ENCODE results near the gene OSBPL3.

The OSBPL3 gene

DNA sequence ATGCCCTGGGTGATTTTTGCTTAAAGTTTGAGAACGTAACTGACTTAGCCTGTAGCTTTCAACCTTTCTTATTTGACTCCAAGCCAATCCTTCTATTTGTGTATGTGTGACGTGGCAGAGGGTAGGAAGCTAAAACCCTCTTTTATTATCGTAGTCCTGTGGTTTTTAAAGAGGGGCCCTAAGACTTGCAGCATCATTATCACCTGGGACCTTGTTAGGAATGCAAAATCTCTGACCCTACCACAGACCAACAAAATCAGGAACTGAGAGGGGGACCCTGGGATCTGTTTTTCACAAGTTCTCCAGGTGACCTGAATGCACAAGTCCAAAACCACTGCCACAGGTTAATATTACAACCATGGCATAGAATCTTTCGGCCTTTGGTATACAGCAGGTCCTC is 80.1 kb downstream of the OSBPL3 start:
- no peak overlapping the region for H3K4me3 ChIP-seq (replicated peaks; ENCODE audit: low read depth, low read length)
- no peaks in the 10 kb centered on the region for H3K27me3 ChIP-seq (replicated peaks; ENCODE audit: control insufficient read depth, insufficient read depth, low read length)
- H3K36me3 ChIP-seq (ENCODE audit: control insufficient read depth, insufficient read depth, low read length): no peaks in the 10 kb centered on the region
- TF ChIP-seq, protein P1, sequence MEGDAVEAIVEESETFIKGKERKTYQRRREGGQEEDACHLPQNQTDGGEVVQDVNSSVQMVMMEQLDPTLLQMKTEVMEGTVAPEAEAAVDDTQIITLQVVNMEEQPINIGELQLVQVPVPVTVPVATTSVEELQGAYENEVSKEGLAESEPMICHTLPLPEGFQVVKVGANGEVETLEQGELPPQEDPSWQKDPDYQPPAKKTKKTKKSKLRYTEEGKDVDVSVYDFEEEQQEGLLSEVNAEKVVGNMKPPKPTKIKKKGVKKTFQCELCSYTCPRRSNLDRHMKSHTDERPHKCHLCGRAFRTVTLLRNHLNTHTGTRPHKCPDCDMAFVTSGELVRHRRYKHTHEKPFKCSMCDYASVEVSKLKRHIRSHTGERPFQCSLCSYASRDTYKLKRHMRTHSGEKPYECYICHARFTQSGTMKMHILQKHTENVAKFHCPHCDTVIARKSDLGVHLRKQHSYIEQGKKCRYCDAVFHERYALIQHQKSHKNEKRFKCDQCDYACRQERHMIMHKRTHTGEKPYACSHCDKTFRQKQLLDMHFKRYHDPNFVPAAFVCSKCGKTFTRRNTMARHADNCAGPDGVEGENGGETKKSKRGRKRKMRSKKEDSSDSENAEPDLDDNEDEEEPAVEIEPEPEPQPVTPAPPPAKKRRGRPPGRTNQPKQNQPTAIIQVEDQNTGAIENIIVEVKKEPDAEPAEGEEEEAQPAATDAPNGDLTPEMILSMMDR (IDR thresholded peaks at IDR 0.05; ENCODE audit: insufficient read depth, low read length, poor library complexity, severe bottlenecking): no peak
- peak; percentile 60 for DNase-seq (ENCODE audit: extremely low read depth, insufficient read length)

DNA sequence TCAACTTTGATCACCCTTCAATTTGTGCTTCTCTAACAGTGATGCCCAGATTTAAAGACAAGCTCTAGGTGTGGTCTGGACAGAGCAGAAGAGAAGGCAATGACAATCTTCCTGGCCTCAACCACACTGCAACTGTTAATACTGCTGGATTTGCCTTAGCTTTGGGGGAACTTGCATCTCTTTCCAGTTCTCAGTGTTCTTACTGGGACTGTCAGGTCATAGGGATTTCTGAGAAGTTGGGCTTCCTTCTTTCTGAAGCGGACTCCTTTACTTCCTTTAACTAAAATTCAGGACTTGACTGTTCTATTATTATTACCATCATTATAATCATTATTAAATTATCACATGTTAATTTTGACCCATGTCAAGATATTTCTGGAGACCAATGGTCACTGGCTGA is 80.8 kb downstream of the OSBPL3 start:
- DNase-seq (ENCODE audit: extremely low read depth, insufficient read length): no peak
- no peaks in the 10 kb centered on the region for H3K27me3 ChIP-seq (replicated peaks; ENCODE audit: control insufficient read depth, insufficient read depth, low read length)
- no peaks in the 10 kb centered on the region for H3K36me3 ChIP-seq (ENCODE audit: control insufficient read depth, insufficient read depth, low read length)
- TF ChIP-seq, protein P1 (IDR thresholded peaks at IDR 0.05; ENCODE audit: insufficient read depth, low read length, poor library complexity, severe bottlenecking): no peak
- H3K4me3 ChIP-seq (replicated peaks; ENCODE audit: low read depth, low read length): no peak overlapping the region

DNA sequence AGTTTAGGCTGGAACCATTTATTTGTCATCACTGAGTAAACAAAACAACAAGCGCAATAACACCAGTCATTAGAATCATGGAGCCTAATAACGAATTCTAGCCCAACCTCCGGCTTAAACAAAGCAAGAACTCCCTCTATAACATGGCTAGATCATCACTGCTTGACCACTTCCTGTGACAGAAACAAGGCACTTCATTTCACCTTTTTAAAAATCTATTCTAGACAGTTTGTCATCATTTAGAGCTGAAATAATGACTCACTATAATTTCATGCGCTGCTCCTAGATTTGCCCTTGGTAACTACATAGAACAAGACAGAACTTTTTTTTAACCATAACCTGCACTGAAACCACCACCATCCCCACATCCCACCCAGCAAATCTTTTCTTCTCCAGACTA is 81.3 kb downstream of the OSBPL3 start:
- Histone ChIP-seq H3K4me3 (replicated peaks; ENCODE audit: low read depth, low read length) (no peak overlapping the region), H3K36me3 (ENCODE audit: control insufficient read depth, insufficient read depth, low read length) (no peaks in the 10 kb centered on the region), H3K27me3 (replicated peaks; ENCODE audit: control insufficient read depth, insufficient read depth, low read length) (no peaks in the 10 kb centered on the region)
- TF ChIP-seq, protein P1 (IDR thresholded peaks at IDR 0.05; ENCODE audit: insufficient read depth, low read length, poor library complexity, severe bottlenecking): no peak
- peak; percentile 54 for DNase-seq (ENCODE audit: extremely low read depth, insufficient read length)

DNA sequence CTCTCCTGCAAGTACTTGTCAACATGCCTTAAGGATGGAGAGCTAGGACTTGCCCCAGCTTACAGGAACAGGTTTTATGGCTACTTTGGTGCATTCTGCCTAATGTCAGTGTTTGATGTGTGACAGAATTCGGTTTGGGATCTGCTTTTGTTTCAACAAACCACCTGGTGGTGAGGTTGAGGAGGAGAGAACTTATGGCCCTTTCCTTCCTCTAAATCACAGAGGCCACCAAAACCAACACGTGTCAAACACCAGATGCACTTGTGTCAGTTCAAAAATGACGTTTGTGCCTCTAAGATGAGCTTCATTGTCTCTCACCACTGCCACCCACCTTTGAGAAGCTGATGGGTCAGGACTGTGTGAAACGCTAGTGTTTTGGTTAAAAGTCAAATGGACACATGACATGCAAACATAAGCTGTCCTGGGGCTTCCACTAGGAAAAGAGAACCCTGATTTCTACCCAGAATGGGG is 83.9 kb downstream of the OSBPL3 start:
- no peak overlapping the region for H3K4me3 ChIP-seq (replicated peaks; ENCODE audit: low read depth, low read length)
- TF ChIP-seq, protein P1 (IDR thresholded peaks at IDR 0.05; ENCODE audit: insufficient read depth, low read length, poor library complexity, severe bottlenecking): no peak
- no peaks in the 10 kb centered on the region for H3K27me3 ChIP-seq (replicated peaks; ENCODE audit: control insufficient read depth, insufficient read depth, low read length)
- peaks cover 4% of the 10 kb centered on the region; the same call in 1 of the 2 replicates for H3K36me3 ChIP-seq (ENCODE audit: control insufficient read depth, insufficient read depth, low read length)
- DNase-seq (ENCODE audit: extremely low read depth, insufficient read length): peak; percentile 58

DNA sequence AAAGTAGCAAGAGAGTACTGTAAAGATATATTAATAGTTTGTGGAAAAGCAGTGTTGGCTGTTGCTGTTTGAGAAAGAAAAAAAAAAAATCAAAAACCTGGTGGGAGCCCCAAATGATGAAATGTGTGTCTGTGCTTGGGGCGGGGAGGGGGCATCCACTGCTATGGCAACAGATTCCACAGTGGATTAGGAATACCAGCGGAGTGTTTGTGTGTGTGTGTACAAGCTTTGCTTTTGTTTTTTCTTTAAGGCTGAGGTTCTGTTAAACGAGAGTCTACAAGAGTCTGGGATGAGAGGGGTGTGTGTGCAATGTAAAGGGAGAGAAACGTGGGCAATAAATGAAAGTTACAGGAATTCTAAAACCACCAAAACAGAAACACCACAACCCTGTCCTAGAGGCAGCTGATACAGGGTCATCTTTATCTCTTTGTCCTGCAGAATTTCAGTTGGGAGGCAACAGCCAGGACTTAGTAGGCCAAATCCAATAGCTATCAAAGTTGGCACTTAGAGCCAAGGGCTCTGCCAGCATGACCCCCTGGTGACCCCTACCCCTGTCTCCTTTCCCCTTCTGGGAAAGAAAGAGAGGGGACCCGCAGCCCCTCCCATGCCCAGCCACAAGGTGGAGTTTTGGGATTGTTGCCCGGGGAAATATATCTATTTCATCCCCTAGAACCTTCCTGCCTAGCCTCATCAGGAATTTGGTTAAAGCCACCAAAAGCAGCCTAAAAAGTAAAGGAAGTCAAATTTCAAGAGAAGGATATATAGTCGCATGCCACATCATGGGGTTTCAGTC is 85.4 kb downstream of the OSBPL3 start:
- Histone ChIP-seq H3K4me3 (replicated peaks; ENCODE audit: low read depth, low read length) (no peak overlapping the region), H3K36me3 (ENCODE audit: control insufficient read depth, insufficient read depth, low read length) (peaks cover 4% of the 10 kb centered on the region; the same call in 1 of the 2 replicates), H3K27me3 (replicated peaks; ENCODE audit: control insufficient read depth, insufficient read depth, low read length) (no peaks in the 10 kb centered on the region)
- TF ChIP-seq, protein P1 (IDR thresholded peaks at IDR 0.05; ENCODE audit: insufficient read depth, low read length, poor library complexity, severe bottlenecking): peak; percentile 11
- DNase-seq (ENCODE audit: extremely low read depth, insufficient read length): no peak

All from GM06990 (cell line).